HCT116 (cell line): ENCODE results near the gene PPFIA1. TPM values are rescaled to one million over a fixed set of nuclear protein-coding genes. Genes with fewer than 3 reads are reported as not detected.

Source experiments
- ATAC-seq: fragments of 200-7000 bp; cut with Tn5 transposase; 2 replicates; pipeline ENCODE4 v1.9.1; 2020; ENCODE audit warnings: mild to moderate bottlenecking, moderate library complexity
- BruUV-seq: library from RNA; stranded (reverse); fragments of 400-500 nt; replicated peaks from 2 replicates; lab custom pipeline; 2021; lab: Mats Ljungman, UMichigan
- CTCF ChIA-PET: fragments of 300-600 bp; sonication (Branson Sonifier 250); formaldehyde crosslinking; loops from one replicate; lab custom pipeline; 2021; ENCODE audit warnings: antibody characterized with exemption; lab: Charles Lee
- POLR2A ChIA-PET: fragments of 300-600, 350-600 bp; sonication (Branson Sonifier 250); formaldehyde crosslinking; loops from one replicate; lab custom pipeline; 2021; ENCODE audit warnings: antibody characterized with exemption; lab: Charles Lee
- RAD21 ChIA-PET, 2 experiments: fragments of 300-600 bp; sonication (Branson Sonifier 250); formaldehyde crosslinking; loops; one replicate each; lab custom pipeline; 2023; ENCODE audit warnings: low total read pairs in 2 of 2; ENCODE audit not compliant: uncharacterized antibody in 2 of 2, unreplicated experiment in 2 of 2, low non-redundant PET in 1 of 2; lab: Charles Lee
- DNase-seq: peaks from one replicate; pipeline ENCODE4 v3.0.0-alpha.2; 2010; ENCODE audit warnings: low read depth, low spot score
- H2AFZ ChIP-seq: fragments of 200-600 bp; shearing (Covaris generic), sonication (generic); 2 replicates; pipeline ENCODE4 v1.6.1; 2017; ENCODE audit warnings: low read depth, mixed run types, mixed read lengths, antibody characterized with exemption, low read length; ENCODE audit not compliant: poor library complexity, severe bottlenecking
- H3K27ac ChIP-seq: 2 replicates; pipeline ENCODE4 v1.5.1; 2012; ENCODE audit warnings: low read depth, low read length
- H3K27me3 ChIP-seq: fragments of 200-600 bp; sonication (generic); 2 replicates; pipeline ENCODE4 v1.6.1; 2016; ENCODE audit warnings: mixed run types, low read length, mixed read lengths; ENCODE audit not compliant: insufficient read depth
- H3K36me3 ChIP-seq, 2 experiments: fragments of 200-500 bp in 1 of 2; fragments of 200-600 bp in 1 of 2; sonication (Bioruptor generic) in 1 of 2; sonication (generic) in 1 of 2; 2 replicates each; pipeline versions ENCODE4 v1.5.1 to v1.6.1; 2014 to 2016; ENCODE audit warnings: low read length in 2 of 2, inconsistent platforms in 1 of 2, mixed read lengths in 1 of 2, mixed run types in 1 of 2; ENCODE audit not compliant: insufficient read depth in 2 of 2, control insufficient read depth in 1 of 2
- H3K4me1 ChIP-seq, 2 experiments: fragments of 200-600 bp in 1 of 2; sonication (generic) in 1 of 2; 2 replicates each; pipeline versions ENCODE4 v1.5.1 to v1.6.1; 2012 to 2017; ENCODE audit warnings: low read length in 2 of 2, inconsistent platforms in 1 of 2, mild to moderate bottlenecking in 1 of 2, mixed read lengths in 1 of 2, mixed run types in 1 of 2, moderate library complexity in 1 of 2; ENCODE audit not compliant: insufficient read depth in 2 of 2, control insufficient read depth in 1 of 2
- H3K4me2 ChIP-seq: fragments of 200-600 bp; sonication (generic); 2 replicates; pipeline ENCODE4 v1.6.1; 2017; ENCODE audit warnings: mixed run types, low read length, mixed read lengths
- H3K4me3 ChIP-seq, 2 experiments: fragments of 200-600 bp in 1 of 2; sonication (generic) in 1 of 2; replicated peaks in 1 of 2; 2 replicates each; pipeline ENCODE4 v1.5.1; 2011 to 2016; ENCODE audit warnings: low read length in 2 of 2, control low read depth in 1 of 2, low read depth in 1 of 2, mild to moderate bottlenecking in 1 of 2, mixed read lengths in 1 of 2, mixed run types in 1 of 2
- H3K79me2 ChIP-seq: fragments of 200-600 bp; sonication (generic); 2 replicates; pipeline ENCODE4 v1.6.1; 2017; ENCODE audit warnings: mild to moderate bottlenecking, mixed run types, low read length, moderate library complexity, mixed read lengths; ENCODE audit not compliant: insufficient read depth
- H3K9ac ChIP-seq: fragments of 200-600 bp; sonication (generic); 2 replicates; pipeline ENCODE4 v1.6.1; 2016; ENCODE audit warnings: low read length, mixed read lengths
- H3K9me2 ChIP-seq: fragments of 200-600 bp; sonication (generic), shearing (Covaris generic); 2 replicates; pipeline ENCODE4 v1.6.1; 2017; ENCODE audit warnings: mixed run types, mild to moderate bottlenecking, moderate library complexity; ENCODE audit not compliant: insufficient read depth
- H3K9me3 ChIP-seq, 2 experiments: fragments of 200-500 bp in 1 of 2; fragments of 200-600 bp in 1 of 2; sonication (Bioruptor generic) in 1 of 2; sonication (generic) in 1 of 2; 2 replicates each; pipeline ENCODE4 v1.6.1; 2014 to 2017; ENCODE audit warnings: low read length in 2 of 2, mixed read lengths in 2 of 2, inconsistent platforms in 1 of 2, low read depth in 1 of 2, mild to moderate bottlenecking in 1 of 2, mixed run types in 1 of 2, moderate library complexity in 1 of 2; ENCODE audit not compliant: control insufficient read depth in 1 of 2, insufficient read depth in 1 of 2
- H4K20me1 ChIP-seq: fragments of 200-600 bp; sonication (generic), shearing (Covaris generic); 2 replicates; pipeline ENCODE4 v1.6.1; 2017; ENCODE audit warnings: mixed run types, mild to moderate bottlenecking, moderate library complexity; ENCODE audit not compliant: insufficient read depth
- CBX3 ChIP-seq: IDR thresholded peaks from 2 replicates; pipeline ENCODE4 v1.6.1; 2012; ENCODE audit warnings: low read depth
- ELF1 ChIP-seq: IDR thresholded peaks from 2 replicates; pipeline ENCODE4 v1.6.1; 2012; ENCODE audit warnings: low read depth, borderline replicate concordance
- RAD21 ChIP-seq: IDR thresholded peaks from 2 replicates; pipeline ENCODE4 v1.6.1; 2012; ENCODE audit warnings: low read depth, mild to moderate bottlenecking
- SP1 ChIP-seq: IDR thresholded peaks from 2 replicates; pipeline ENCODE4 v1.6.1; 2012; ENCODE audit warnings: low read depth
- SRF ChIP-seq: IDR thresholded peaks from 2 replicates; pipeline ENCODE4 v1.6.1; 2012; ENCODE audit warnings: low read depth
- YY1 ChIP-seq: IDR thresholded peaks from 2 replicates; pipeline ENCODE4 v1.6.1; 2011; ENCODE audit warnings: low read length, low read depth, moderate library complexity, mild to moderate bottlenecking; ENCODE audit not compliant: insufficient replicate concordance; ENCODE audit errors: extremely low read depth
- intact Hi-C: fragments of 100-400 bp; cut with micrococcal nuclease; formaldehyde crosslinking; loops from 2 replicates; pipeline ENCODE4 v1.10.0; 2022
- total RNA-seq: library from RNA; stranded (reverse); gene quantifications from one replicate; pipeline ENCODE4 v1.2.1, GENCODE V29; 2021; ENCODE audit not compliant: unreplicated experiment
- TF ChIP-seq, protein P1 (sequence below): IDR thresholded peaks from 2 replicates; pipeline ENCODE4 v1.6.1; 2011; ENCODE audit warnings: mild to moderate bottlenecking, low read length, moderate library complexity; ENCODE audit not compliant: insufficient replicate concordance; ENCODE audit errors: extremely low read depth
- TF ChIP-seq, protein P2 (sequence below): IDR thresholded peaks from 2 replicates; pipeline ENCODE4 v1.6.1; 2012
- TF ChIP-seq, protein P3 (sequence below), 3 experiments: fragments of 200-600 bp in 1 of 3; sonication (generic) in 1 of 3; IDR thresholded peaks in 2 of 3; conservative IDR thresholded peaks in 1 of 3; 2 replicates each; pipeline ENCODE4 v1.5.1; 2012 to 2017; ENCODE audit warnings: low read depth in 2 of 3, low read length in 2 of 3, antibody characterized with exemption in 1 of 3, borderline replicate concordance in 1 of 3, control low read depth in 1 of 3, mild to moderate bottlenecking in 1 of 3, mixed read lengths in 1 of 3, mixed run types in 1 of 3, moderate library complexity in 1 of 3; ENCODE audit not compliant: insufficient read depth in 1 of 3

Gene PPFIA1
- total RNA-seq, 1 experiment from 2014 or later = 48.6 TPM

DNA sequence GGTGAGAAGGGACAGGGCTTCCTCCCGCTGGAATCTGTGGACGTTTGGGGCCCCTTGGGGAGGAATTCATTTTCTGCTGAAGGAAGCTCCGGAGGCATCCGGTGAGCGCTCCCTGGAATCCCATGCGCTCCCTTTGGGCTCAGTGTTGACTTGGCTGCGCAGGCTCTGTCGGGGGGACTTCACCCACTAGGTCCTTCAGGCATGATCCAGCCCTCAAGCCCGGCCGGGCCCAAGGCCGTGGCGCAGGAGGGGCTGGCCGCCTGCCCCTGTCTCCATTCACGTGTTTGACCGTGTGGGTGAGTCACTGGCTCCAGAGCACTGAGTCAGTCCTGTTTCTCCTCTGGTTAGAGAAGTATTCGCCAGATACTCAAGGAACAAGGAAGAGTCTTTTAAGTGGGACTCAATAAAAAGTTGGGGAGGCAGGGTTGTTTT, 129.2 kb downstream of the PPFIA1 start (continued):
- TF ChIP-seq, protein P1, sequence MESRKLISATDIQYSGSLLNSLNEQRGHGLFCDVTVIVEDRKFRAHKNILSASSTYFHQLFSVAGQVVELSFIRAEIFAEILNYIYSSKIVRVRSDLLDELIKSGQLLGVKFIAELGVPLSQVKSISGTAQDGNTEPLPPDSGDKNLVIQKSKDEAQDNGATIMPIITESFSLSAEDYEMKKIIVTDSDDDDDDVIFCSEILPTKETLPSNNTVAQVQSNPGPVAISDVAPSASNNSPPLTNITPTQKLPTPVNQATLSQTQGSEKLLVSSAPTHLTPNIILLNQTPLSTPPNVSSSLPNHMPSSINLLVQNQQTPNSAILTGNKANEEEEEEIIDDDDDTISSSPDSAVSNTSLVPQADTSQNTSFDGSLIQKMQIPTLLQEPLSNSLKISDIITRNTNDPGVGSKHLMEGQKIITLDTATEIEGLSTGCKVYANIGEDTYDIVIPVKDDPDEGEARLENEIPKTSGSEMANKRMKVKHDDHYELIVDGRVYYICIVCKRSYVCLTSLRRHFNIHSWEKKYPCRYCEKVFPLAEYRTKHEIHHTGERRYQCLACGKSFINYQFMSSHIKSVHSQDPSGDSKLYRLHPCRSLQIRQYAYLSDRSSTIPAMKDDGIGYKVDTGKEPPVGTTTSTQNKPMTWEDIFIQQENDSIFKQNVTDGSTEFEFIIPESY = no peak
- TF ChIP-seq SP1 (peak; percentile 75), RAD21 (no peak), ELF1 (no peak), SRF (no peak)

DNA sequence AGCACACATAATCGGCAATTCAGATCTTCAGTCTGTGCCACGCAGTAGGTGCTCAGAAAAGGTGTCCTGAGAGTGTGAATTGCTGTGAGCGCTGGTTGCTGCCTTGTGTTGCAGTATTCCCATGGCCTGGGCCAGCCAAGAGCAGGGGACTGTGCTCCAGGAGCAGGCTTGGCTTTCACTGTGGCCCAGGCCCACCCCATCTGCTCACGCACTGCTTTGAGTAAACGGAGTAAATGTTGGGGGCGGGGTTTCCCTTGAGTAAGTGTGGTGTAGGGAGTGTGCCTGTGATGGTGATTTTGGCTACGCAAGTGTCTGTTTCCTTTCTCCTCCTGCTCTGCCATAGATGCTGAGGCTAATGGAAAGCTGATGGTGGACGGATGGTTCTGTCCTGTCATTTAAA, 130.2 kb downstream of the PPFIA1 start:
- peaks cover 13% of the 10 kb centered on the region; the same call in 1 of the 2 replicates for H4K20me1 ChIP-seq
- H3K4me2 ChIP-seq = peak overlapping the region; percentile 97
- H3K9me3 ChIP-seq = no peaks in the 10 kb centered on the region
- no peak overlapping the region for H3K4me3 ChIP-seq
- TF ChIP-seq CBX3 (no peak), YY1 (no peak), SRF (no peak)
- TF ChIP-seq, protein P2, sequence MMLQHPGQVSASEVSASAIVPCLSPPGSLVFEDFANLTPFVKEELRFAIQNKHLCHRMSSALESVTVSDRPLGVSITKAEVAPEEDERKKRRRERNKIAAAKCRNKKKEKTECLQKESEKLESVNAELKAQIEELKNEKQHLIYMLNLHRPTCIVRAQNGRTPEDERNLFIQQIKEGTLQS = no peak
- TF ChIP-seq, protein P3, sequence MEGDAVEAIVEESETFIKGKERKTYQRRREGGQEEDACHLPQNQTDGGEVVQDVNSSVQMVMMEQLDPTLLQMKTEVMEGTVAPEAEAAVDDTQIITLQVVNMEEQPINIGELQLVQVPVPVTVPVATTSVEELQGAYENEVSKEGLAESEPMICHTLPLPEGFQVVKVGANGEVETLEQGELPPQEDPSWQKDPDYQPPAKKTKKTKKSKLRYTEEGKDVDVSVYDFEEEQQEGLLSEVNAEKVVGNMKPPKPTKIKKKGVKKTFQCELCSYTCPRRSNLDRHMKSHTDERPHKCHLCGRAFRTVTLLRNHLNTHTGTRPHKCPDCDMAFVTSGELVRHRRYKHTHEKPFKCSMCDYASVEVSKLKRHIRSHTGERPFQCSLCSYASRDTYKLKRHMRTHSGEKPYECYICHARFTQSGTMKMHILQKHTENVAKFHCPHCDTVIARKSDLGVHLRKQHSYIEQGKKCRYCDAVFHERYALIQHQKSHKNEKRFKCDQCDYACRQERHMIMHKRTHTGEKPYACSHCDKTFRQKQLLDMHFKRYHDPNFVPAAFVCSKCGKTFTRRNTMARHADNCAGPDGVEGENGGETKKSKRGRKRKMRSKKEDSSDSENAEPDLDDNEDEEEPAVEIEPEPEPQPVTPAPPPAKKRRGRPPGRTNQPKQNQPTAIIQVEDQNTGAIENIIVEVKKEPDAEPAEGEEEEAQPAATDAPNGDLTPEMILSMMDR (IDR thresholded peaks at IDR 0.05 in 2 of 3, conservative IDR thresholded peaks at IDR 0.05 in 1 of 3; ENCODE audit: borderline replicate concordance in 1 of 3, insufficient read depth in 1 of 3, low read depth in 2 of 3, low read length in 2 of 3) = no peak
- peaks cover 16 to 39% of the 10 kb centered on the region in 2 experiments for H3K4me1 ChIP-seq
- no peaks in the 10 kb centered on the region for H3K27me3 ChIP-seq
- H2AFZ ChIP-seq = no peak overlapping the region
- intact Hi-C loops = no loop called here
- peaks cover 10 to 11% of the 10 kb centered on the region in 2 experiments; a peak in 3 of 4 replicates for H3K36me3 ChIP-seq
- RAD21 ChIA-PET = no interaction called here
- no TSS peak for BruUV-seq
- POLR2A ChIA-PET = no interaction called here
- H3K9ac ChIP-seq = peak overlapping the region; percentile 96
- no peaks in the 10 kb centered on the region for H3K9me2 ChIP-seq
- H3K79me2 ChIP-seq = peaks cover 98% of the 10 kb centered on the region
- ATAC-seq = no peak
- CTCF ChIA-PET = no interaction called here
- H3K27ac ChIP-seq = peak overlapping the region; percentile 90; the same call in 1 of the 2 replicates
- DNase-seq = no peak
